ENCODE results near the gene GOLGA2.

DNA sequence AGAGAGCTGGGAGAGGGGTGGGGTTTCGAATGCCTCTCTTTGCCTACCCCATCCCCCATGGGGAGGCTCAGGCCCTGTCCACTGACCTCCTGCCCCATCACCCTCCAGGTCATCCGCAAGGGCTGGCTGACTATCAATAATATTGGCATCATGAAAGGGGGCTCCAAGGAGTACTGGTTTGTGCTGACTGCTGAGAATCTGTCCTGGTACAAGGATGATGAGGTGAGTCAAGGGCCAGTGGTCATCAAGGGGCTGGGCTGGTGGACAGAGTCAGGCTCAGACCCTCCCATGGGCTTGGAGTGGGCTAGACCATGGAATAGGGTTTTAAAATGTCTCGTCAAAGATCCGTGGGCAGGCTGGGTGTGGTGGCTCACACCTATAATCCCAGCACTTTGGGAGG lies 33.7 kb downstream of the GOLGA2 start:
- TF ChIP-seq GATA2 (IDR thresholded peaks at IDR 0.05; ENCODE audit: low read depth, low read length) (no peak), GATA3 (IDR thresholded peaks at IDR 0.05; ENCODE audit: low read depth, low read length) (no peak)
